GM21717 (cell line): Measurements from ENCODE around the gene ABHD12.

Source experiments
- ATAC-seq: cut with Tn5 transposase; IDR thresholded peaks from one replicate; pipeline ENCODE4 v1.9.1; 2021; ENCODE audit warnings: mild to moderate bottlenecking, moderate library complexity; ENCODE audit not compliant: unreplicated experiment

ABHD12 gene

DNA sequence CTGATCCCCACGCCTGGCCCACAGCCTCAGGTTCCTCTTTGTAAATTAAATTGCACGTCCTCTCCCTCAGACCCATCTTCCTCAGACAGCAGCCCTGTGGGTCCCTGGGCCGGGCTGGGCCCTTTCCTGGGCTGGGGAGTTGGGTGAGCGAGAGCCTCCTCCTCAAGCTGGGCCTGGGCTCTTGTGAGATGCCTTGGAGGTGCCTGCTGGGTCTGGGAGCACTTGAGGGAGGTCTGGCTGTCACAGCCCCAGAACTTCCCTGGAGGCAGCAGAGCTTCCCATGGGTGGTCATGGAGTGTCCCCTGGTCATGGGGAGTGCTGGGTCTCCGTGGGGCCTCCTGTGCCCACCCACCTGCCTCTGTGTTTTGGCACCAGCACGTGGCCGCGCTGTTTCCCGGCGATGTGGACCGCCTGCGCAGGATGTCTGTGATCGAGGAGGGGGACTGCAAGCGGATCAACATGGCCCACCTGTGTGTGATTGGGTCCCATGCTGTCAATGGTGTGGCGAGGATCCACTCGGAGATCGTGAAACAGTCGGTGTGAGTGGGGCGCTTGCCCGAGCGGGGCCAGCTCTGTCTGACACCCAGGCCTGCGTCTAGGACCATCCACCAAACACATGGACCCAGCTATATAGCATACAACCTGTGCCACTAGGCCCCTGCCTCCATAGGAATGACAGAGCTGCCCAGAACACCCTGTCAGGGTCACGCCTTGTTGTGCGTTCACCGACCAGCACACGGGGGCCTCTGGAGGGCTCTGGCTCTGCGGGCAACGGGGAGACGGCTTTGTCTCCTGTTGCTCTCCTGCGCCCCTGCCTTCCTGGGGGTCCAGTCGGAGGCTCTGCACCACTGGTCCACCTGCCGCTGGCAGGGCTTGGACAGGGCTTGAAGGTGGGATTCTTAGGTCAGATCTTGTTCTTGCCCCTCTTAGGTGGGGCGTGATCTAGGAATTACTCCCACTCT lies 109.8 kb downstream of the ABHD12 start:
- ATAC-seq, result no peak

DNA sequence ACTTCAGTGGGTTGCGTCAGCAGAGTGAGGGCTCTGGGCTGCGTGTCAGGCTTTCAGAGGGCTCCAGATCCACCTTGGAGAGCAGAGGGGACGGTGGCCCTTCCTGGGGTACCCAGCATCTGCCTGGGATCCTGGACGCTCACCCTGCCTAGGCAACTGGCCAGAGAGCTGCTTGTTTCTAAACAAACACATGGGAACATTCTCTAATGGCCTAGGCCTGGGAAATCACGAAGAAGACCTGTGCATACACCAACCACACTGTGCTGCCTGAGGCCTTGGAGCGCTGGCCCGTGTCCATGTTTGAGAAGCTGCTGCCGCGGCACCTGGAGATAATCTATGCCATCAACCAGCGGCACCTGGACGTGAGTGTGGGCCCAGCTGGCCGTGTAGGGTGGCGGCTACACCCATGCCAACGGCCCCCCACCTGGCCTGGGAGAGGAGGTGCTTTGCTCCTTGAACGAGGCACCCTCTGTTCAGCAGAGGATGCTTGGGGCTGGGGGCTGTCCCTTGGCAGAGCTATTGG lies 110.5 kb downstream of the ABHD12 start:
- no peak for ATAC-seq

DNA sequence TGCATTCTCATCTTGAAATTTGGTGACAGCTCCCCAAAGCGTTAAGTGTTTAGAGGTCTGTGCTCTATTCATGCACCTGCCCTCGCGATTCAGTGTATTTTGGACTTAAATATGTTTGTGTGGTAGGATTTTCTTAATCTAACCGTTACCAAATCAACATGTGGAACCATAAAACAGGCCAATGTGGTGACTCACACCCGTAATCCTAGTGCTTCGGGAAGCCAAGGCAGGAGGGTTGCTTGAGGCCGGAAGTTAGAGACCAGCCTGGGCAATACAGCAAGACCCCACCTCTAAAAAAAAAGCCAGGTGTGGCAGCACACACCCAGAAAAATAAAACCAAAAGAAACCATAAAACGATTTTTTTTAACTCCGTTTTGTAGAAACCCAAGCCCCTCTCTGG lies 111.2 kb downstream of the ABHD12 start:
- ATAC-seq, result no peak

DNA sequence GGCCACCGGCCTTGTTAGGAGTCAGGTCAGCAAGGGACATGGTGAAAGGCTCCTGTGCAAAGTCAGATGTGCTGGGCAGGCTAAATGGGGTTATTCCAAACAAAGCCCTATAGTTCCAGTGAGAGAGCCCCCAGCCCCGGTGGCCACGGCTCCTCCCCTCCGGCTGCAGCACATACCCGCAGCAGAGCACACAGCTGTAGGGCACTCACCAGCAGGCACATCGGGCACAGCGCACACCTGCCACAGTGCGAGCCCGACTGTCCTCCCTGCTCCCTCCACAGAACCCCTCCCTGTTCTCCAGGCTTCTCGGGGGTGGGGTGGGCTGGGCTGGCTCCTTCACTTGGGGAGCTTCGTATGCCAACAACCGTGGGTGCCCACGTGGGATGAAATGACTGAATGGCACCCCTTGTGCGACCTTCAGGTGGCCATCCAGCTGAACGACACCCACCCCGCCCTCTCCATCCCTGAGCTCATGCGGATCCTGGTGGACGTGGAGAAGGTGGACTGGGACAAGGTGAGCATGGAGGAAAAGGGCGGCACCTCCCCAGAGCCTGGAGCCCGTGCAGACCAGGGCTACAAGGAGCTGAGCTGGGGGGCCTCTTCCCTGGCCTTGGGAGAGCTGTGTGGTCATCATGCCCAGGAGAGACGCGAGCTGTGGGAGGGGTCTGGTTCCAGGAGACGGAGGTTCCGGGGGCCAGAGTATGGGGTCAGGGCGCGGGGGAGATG lies 111.8 kb downstream of the ABHD12 start:
- no peak for ATAC-seq

DNA sequence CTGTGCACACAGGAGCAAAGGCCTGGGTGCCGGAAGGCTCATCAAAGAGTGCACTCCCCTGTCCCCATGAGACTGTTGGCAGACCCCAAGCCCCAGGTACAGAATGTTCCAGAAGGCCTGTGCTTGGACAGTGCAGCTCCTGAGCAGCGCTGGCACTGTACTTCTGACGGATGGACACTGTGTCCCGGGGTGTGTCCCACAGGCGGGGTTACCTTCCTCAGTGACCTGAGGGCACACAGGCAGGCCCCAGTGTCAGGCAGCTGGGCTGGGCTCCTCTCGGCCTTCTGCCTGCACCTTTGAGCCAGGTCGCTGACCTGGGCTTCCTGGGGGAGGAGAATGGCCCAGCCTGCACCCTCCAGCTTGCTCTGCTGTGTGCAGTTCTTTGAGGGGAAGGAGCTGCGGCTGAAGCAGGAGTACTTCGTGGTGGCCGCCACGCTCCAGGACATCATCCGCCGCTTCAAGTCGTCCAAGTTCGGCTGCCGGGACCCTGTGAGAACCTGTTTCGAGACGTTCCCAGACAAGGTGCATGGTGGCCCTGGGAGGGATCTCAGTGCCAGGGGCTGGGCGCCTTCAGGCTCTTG lies 112.6 kb downstream of the ABHD12 start:
- no peak for ATAC-seq

DNA sequence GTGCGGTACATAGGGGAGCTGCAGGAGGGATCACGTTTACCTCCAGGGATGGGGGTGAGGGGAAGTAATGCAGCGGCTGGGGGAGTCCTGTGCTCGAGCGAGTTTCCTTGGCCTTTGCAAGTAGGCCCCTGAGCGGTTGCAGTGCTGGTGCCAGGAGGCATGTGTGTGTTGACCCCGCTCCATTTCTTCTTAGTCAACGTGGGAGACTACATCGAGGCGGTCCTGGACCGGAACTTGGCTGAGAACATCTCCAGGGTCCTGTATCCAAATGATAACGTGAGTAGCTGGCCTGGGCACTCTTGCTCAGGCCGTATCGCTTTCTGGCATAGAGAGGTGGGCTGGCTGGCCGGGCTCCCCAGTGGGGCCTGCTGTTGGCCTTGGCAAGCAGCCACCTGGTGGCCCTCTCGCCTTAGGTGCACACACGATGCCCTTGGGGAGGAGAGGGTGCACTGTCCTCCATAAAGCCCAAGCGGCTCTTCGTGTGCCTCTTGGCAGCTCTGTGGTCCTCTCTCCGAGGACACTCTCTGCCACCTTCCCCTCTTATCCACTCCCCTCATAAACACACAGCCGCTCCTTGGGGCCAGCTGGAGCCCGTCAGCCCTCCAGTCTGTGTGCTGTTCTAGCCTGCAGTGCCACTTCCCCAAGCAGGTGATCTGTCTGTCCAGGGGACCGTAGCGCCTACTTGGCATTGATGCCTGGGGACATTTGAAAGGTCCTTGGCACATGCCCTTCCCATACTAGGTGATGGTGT lies 113.4 kb downstream of the ABHD12 start:
- no peak for ATAC-seq

DNA sequence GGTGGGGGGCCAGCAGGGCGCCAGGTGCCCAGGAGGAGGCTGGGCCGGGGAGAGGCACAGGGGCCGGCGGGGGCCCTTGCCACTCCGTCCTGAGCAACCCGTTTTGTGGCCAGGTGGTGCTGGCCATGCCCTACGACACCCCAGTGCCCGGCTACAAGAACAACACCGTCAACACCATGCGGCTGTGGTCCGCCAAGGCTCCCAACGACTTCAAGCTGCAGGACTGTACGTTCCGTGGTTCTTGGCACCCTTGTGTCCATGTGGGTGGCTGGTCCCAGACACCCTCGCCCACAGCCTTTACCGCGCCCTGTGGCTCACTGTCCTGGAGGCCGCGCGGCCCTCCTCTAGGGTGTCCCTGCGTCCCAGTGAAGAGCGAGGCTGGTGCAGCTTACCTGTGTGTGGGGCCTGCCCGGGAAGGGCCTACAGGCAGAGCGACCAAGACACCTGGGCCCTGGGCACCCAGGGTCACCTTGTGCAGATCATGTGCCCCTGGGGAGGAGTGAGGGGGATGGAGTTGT lies 114.0 kb downstream of the ABHD12 start:
- ATAC-seq, result no peak

DNA sequence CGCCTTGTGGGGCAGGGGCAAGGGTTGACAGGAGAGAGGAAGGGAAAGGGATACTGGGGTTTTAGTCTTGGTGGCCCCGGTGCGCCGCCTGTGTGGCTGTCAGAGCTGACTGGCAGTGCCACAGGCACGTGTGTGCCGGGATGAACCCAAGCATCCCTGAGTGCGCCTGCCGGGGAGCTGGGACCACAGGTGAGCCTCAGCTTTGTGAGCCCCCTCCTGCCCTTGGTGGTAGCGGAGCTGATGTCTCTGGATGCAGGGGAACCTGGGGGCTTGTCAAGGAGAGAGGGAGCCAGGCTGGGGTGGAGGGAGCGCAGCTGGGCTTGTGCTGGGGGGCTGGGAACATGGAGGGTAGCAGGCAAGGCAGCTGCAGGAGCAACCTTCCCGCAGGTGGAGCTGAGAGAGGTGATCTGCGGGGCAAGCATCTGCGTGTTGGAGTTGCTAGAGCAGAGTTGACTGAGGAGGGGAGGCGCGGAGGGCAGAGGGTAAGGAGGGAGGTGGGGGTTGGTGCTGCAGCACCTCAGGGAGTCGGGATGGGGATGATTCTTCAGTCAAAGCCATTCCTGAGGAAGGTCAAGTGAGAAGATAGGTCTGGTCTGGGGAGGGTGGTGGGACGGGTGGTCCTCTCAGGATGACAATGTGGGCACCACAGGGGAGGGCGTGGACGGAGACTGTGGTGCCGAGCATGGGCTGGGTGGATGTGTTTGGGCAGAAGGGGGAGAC lies 114.7 kb downstream of the ABHD12 start:
- no peak for ATAC-seq

DNA sequence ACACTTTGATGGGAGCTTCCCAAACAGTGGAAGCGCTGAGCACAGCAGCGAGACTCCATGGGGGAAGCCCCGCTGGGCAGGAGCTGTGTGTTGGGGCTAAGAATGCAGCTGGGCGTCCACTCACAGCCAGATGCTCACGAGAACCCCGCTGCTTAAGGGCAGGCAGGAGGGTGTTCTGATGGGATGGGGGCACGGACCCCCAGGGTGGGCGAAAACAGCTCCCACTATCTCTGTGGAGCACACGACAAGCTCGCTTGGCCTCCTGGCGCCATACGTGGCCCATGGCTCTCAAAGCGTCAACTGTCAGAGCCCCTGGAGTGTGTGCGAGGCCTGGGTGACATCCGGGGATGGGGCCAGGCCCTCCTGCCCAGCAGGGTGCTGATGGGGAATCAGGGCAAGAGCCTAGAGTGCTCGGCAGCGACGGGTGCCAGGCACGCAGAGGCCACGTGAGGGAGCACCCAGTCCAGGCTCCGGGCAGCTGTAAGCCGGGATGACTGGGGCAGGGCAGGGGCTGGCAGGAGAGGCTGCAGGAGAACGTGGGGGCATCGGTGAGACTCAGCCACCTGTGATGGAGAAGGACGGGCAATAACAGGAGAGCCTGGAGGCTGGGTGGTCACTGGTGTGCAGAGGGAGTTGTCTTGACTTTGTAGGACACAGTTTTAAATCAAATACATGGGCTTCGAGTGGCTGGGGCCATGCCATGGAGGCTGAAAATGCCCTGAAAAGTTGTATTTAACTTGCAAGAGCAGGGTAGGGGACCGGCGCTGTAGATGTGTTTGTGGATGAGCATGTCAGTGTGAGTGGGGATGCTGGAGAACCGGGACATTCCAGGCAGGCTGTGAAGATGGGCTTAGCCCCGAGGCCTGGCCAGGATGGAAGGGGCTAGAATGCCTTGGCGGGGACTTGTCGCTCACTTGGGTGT lies 115.5 kb downstream of the ABHD12 start:
- no peak for ATAC-seq

DNA sequence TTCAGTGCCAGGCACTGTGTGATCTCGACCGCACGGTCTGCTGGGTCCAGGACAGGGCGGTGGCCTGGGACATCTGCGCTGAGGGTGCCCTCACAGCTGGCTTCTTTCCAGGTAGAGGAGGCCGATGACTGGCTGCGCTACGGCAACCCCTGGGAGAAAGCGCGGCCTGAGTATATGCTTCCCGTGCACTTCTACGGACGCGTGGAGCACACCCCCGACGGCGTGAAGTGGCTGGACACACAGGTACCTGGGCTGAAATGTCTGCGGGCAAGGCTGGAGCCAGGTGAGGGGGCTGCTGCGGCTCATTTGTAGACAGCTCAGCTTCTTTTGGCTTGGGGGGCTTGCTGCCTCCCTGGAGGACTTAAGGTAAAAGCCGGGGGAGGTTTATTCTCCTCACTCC lies 116.2 kb downstream of the ABHD12 start:
- no peak for ATAC-seq

DNA sequence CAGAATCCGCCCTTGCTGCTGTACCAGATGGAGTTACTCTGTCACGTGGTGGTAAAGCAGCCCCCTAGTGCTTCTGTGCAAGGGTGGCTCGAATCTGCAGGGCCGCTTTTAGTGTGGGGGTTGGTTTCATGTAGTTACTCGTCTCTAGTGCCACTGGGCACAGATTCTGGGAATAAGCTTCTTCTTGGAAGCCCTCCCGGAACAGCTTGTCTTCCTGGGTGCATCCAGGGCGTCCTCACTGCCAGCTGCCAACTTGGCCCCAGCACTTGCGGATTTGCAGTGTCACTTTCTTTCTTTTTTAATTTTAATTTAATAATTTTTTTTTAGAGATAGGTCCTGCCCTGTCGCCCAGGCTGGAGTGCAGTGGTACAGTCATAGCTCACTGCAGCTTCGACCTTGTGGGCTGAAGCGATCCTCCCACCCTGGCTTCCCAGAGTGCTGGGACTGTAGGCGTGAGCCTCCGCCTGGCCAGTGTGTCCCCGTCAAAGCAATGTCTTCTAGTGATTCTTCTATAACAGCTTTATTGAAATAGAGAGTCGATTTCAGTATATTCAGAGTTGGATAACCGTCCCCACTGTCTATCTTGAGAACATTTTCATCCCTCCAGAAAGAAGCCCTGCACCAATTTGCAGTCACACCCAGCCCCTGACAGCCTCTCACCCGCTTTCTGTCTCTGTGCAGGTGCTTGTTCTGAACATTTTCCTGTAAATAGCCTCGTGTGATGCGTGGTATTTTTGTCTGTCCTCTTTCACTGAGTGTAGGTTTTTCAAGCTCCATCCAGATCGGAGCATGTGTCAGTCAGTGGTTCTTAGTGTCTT lies 116.9 kb downstream of the ABHD12 start:
- ATAC-seq, result no peak

DNA sequence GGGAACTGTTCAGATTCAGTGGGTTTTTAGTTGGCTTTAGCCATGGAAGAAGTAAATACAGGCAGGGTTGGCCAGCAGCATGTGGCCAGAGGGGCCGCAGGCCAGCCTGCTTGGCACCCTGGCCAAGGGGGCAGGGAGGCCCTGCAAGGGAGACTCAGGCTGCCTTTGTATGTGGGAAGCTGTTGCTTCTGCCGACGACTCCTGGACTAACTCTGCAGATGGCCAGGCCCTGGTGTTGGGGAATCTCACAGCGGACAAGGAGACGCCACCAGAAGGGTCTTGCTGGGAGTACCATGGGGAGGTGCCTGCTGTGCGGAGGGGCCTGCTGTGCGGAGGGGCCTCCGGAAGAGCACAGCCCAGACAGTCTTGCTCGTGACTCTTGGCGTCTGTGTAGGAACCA lies 117.6 kb downstream of the ABHD12 start:
- no peak for ATAC-seq

DNA sequence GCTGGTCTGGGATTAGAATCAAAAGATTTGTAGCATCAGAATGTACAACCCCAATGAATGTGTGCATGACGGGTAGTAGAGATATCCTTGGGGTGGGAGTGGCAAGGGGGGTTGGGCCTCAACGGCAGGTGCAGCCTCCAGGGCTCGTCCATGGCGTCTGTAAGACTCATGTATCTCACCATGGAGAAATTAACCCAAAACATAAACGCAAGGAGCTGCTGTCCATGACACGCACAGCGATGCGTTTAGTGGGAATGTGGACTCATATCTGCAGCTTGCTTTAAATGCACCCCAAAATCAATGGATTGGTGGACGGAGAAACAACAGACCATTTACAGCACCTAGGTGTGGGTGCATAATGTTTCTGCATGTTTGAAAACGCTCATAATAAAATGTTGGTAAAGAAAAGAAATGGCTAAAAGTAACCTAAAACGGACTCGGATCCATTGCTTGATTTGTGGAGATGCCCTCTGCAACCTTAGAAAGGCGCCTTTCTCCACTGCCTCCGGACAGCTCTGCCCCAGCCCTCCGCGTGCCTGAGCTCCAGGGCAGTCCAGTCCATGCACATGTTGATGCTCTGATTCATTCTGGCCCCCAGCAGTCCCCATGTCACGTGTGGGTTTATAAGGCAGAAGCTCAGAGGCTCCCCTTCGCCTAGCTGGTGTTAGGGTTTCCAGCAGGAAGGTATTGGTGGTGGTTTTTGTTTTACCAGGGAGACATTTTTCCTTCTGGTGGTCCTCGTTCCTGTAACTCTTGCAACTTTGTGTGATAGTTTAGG lies 118.2 kb downstream of the ABHD12 start:
- no peak for ATAC-seq

DNA sequence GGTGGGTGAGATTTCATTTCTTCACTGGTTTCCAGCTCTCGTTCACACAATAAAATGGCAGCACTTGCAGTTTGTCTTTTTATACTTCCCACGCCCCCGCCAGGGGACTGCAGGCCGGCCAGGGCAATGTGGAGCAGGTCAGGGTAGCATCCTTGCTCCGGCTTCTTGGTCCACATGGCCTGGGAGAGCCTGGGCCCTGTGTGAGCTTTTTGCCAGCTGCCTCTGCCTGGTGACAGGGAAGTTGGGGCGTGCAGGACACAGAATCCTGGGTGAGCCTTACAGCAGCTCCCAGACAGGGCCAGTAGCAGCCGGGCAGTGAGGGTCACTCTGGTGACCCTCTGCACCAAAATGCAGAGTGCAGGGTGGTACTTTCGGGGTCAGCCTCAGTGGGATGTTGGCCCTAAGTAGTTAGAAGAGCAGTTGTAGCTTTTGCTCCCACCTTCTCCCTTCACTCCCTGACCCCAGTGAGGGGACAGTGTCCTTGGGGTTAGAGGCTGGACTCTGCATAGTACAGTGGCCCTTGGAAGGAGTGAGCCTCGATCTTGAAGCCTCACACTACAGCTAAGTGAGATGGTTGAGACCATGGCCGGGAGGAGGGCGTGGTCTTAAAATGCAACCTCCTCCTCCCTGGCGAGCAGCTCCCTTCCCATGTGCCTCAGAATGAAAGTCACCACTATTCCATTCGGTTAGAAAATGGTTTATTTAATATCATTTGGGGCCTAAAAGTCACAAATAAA lies 119.0 kb downstream of the ABHD12 start:
- ATAC-seq, result no peak

DNA sequence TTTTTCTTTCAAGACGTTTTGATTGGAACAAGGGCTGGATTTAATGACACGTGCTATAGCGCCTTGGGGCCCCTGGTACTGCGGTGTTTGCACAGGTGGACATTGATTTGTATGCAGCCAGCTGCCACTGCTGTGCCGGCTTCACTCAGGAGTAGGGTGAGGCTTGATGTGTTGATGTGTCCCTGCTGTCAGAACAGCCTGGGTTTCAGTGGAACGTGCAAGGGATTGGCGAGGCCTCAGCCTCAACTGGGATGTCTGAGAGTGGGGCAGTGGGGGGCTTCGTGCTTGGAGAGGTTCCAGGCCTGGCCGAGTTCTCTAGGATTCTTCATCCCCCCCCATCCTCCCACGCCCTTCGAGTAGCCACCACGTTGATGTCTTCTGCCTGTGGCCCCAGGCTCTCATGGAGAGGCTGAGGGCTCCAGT lies 119.8 kb downstream of the ABHD12 start:
- no peak for ATAC-seq

DNA sequence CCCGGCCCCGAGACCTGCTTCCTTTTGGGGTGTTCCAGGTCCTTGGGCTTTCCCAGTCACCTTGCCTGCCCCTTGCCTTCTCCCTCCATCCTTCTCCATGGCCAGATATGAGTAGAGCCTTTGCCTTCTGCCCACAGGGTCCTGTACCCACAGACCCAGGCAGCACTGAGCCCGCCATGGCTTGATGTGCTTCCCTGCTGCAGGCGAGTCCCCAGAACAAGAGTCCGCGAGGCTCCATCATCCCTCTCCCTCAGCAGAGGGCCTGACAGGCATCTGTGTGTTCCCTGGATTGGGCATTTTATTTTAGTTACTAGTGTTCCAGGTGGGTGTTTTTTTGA lies 120.8 kb downstream of the ABHD12 start:
- no peak for ATAC-seq
